Caco-2 (cell line): Measurements from ENCODE around the gene PTPRG. TPM values are rescaled to one million over a fixed set of nuclear protein-coding genes. Genes with fewer than 3 reads are reported as not detected.

ENCODE experiments used
- BruUV-seq: library from RNA; stranded (reverse); fragments of 400-500 nt; replicated peaks from 2 replicates; lab custom pipeline; 2021; lab: Mats Ljungman, UMichigan
- CTCF ChIA-PET: fragments of 300-600 bp; sonication (Branson Sonifier 250); formaldehyde crosslinking; loops from one replicate; lab custom pipeline; 2022; ENCODE audit warnings: antibody characterized with exemption; lab: Charles Lee
- POLR2A ChIA-PET: fragments of 300-600 bp; sonication (Branson Sonifier 250); formaldehyde crosslinking; loops from one replicate; lab custom pipeline; 2022; ENCODE audit warnings: antibody characterized with exemption; lab: Charles Lee
- DNase-seq, 2 experiments: peaks; one replicate each; pipeline versions ENCODE4 v3.0.0 to v3.0.0-alpha.2; 2020 to 2022
- H3K27me3 ChIP-seq: replicated peaks from 2 replicates; pipeline ENCODE4 v1.6.0; 2011; ENCODE audit warnings: low read length; ENCODE audit not compliant: control insufficient read depth, insufficient read depth
- H3K36me3 ChIP-seq: 2 replicates; pipeline ENCODE4 v1.5.1; 2011; ENCODE audit warnings: low read length; ENCODE audit not compliant: control insufficient read depth, insufficient read depth
- H3K4me1 ChIP-seq: fragments of 250-450 bp; sonication (Bioruptor Pico); 2 replicates; pipeline ENCODE4 v1.5.1; 2020; ENCODE audit warnings: mild to moderate bottlenecking
- H3K4me3 ChIP-seq: 2 replicates; pipeline ENCODE4 v1.5.1; 2011; ENCODE audit warnings: low read depth, mild to moderate bottlenecking, control low read depth, low read length
- H3K9me3 ChIP-seq: fragments of 250-450 bp; sonication (Bioruptor Pico); 2 replicates; pipeline ENCODE4 v1.5.1; 2020; ENCODE audit warnings: mild to moderate bottlenecking, moderate library complexity
- H3K27ac Mint-ChIP-seq: one replicate; pipeline ENCODE4 v1.8.0; 2022; ENCODE audit warnings: mixed read lengths; ENCODE audit not compliant: unreplicated experiment
- H3K27me3 Mint-ChIP-seq: one replicate; pipeline ENCODE4 v1.8.0; 2022; ENCODE audit warnings: mixed read lengths; ENCODE audit not compliant: insufficient read depth, unreplicated experiment
- H3K36me3 Mint-ChIP-seq: one replicate; pipeline ENCODE4 v1.8.0; 2022; ENCODE audit warnings: mild to moderate bottlenecking, mixed read lengths; ENCODE audit not compliant: insufficient read depth, unreplicated experiment
- H3K4me1 Mint-ChIP-seq: one replicate; pipeline ENCODE4 v1.8.0; 2022; ENCODE audit warnings: low read depth, mixed read lengths; ENCODE audit not compliant: unreplicated experiment
- H3K4me3 Mint-ChIP-seq: one replicate; pipeline ENCODE4 v1.8.0; 2022; ENCODE audit warnings: mild to moderate bottlenecking, moderate library complexity, mixed read lengths; ENCODE audit not compliant: unreplicated experiment
- H3K9me3 Mint-ChIP-seq: one replicate; pipeline ENCODE4 v1.8.0; 2022; ENCODE audit warnings: mixed read lengths; ENCODE audit not compliant: unreplicated experiment
- CTCF ChIP-seq, 2 experiments: fragments of 200-600 bp in 1 of 2; IDR thresholded peaks; 1 replicate in 1 of 2; 2 replicates in 1 of 2; pipeline versions ENCODE4 v1.5.1 to v1.8.0; 2011 to 2022; ENCODE audit warnings: antibody characterized with exemption in 1 of 2, control low read depth in 1 of 2, inconsistent platforms in 1 of 2, low read depth in 1 of 2, low read length in 1 of 2, mild to moderate bottlenecking in 1 of 2, moderate library complexity in 1 of 2; ENCODE audit not compliant: insufficient read depth in 1 of 2, severe bottlenecking in 1 of 2, unreplicated experiment in 1 of 2
- intact Hi-C: fragments of 100-400 bp; cut with micrococcal nuclease; formaldehyde crosslinking; loops from one replicate; pipeline ENCODE4 v1.10.0; 2022; ENCODE audit not compliant: unreplicated experiment
- total RNA-seq: library from RNA; stranded (reverse); gene quantifications from 2 replicates; pipeline ENCODE4 v1.2.3, GENCODE V29; 2022

PTPRG gene
- total RNA-seq, 1 experiment from 2014 or later = 46.4 TPM

- CTCF ChIA-PET = no interaction called here
- no peak for TF ChIP-seq CTCF (IDR thresholded peaks at IDR 0.05; ENCODE audit: insufficient read depth in 1 of 2, low read depth in 1 of 2, low read length in 1 of 2, severe bottlenecking in 1 of 2, unreplicated experiment in 1 of 2)
Measured at GRCh38 chr3:61808526-61808925, 247.2 kb downstream of the PTPRG start.

GRCh38 chr3:61808999-61809398 is 247.6 kb downstream of the PTPRG start:
- Mint-ChIP-seq H3K27me3 (no peaks in the 10 kb centered on the region), H3K4me3 (no peak overlapping the region), H3K9me3 (no peaks in the 10 kb centered on the region), H3K27ac (no peak overlapping the region), H3K36me3 (no peaks in the 10 kb centered on the region), H3K4me1 (no peaks in the 10 kb centered on the region)
- TF ChIP-seq CTCF (IDR thresholded peaks at IDR 0.05; ENCODE audit: insufficient read depth in 1 of 2, low read depth in 1 of 2, low read length in 1 of 2, severe bottlenecking in 1 of 2, unreplicated experiment in 1 of 2) = no peak
- Histone ChIP-seq H3K9me3 (no peaks in the 10 kb centered on the region), H3K27me3 (no peaks in the 10 kb centered on the region), H3K36me3 (no peaks in the 10 kb centered on the region), H3K4me3 (no peak overlapping the region), H3K4me1 (no peaks in the 10 kb centered on the region)
- ChIA-PET CTCF (no interaction called here), POLR2A (no interaction called here)
- intact Hi-C loops = no loop called here
- no TSS peak for BruUV-seq
- no peak for DNase-seq

More at GRCh38 chr3:61808526-61808925, 247.2 kb downstream of the PTPRG start:
- Mint-ChIP-seq H3K36me3 (no peaks in the 10 kb centered on the region), H3K4me3 (no peak overlapping the region), H3K27ac (no peak overlapping the region), H3K9me3 (no peaks in the 10 kb centered on the region), H3K27me3 (no peaks in the 10 kb centered on the region), H3K4me1 (no peaks in the 10 kb centered on the region)
- Histone ChIP-seq H3K27me3 (no peaks in the 10 kb centered on the region), H3K4me1 (no peaks in the 10 kb centered on the region), H3K9me3 (no peaks in the 10 kb centered on the region), H3K4me3 (no peak overlapping the region), H3K36me3 (no peaks in the 10 kb centered on the region)
- intact Hi-C loops = no loop called here
- no peak for DNase-seq
- POLR2A ChIA-PET = no interaction called here
- BruUV-seq = no TSS peak

- ChIA-PET CTCF (no interaction called here), POLR2A (no interaction called here)
- H3K36me3 Mint-ChIP-seq = no peaks in the 10 kb centered on the region
- intact Hi-C loops = no loop called here
- Histone ChIP-seq H3K36me3 (no peaks in the 10 kb centered on the region), H3K4me3 (no peak overlapping the region), H3K9me3 (no peaks in the 10 kb centered on the region), H3K27me3 (no peaks in the 10 kb centered on the region), H3K4me1 (no peaks in the 10 kb centered on the region)
- BruUV-seq = no TSS peak
- H3K27ac Mint-ChIP-seq = no peak overlapping the region
- H3K4me3 Mint-ChIP-seq = no peak overlapping the region
- no peak for TF ChIP-seq CTCF (IDR thresholded peaks at IDR 0.05; ENCODE audit: insufficient read depth in 1 of 2, low read depth in 1 of 2, low read length in 1 of 2, severe bottlenecking in 1 of 2, unreplicated experiment in 1 of 2)
- H3K27me3 Mint-ChIP-seq = no peaks in the 10 kb centered on the region
- H3K4me1 Mint-ChIP-seq = no peaks in the 10 kb centered on the region
- no peaks in the 10 kb centered on the region for H3K9me3 Mint-ChIP-seq
- no peak for DNase-seq
Measured at GRCh38 chr3:61809879-61810278, 248.5 kb downstream of the PTPRG start.
